Upper lobe of left lung (tissue), 4 donors: ENCODE results near the gene BTBD2.

Source experiments
- CTCF ChIP-seq, 6 experiments: fragments of 450-650 bp in 4 of 6; fragments of 200-600 bp in 2 of 6; sonication (generic) in 2 of 6; IDR thresholded peaks; one replicate each; pipeline ENCODE4 v1.5.1; 2016 to 2019; ENCODE audit warnings: antibody characterized with exemption in 6 of 6
- EP300 ChIP-seq, 4 donors: sonication (generic); formaldehyde crosslinking; IDR thresholded peaks; one replicate each; pipeline ENCODE4 v1.5.1; 2017; ENCODE audit warnings: antibody characterized with exemption in 4 of 4, control low read depth in 2 of 4
- POLR2A ChIP-seq, 4 donors: fragments of 450-650 bp; IDR thresholded peaks; one replicate each; pipeline ENCODE4 v1.5.1; 2016 to 2017; ENCODE audit warnings: antibody characterized with exemption in 4 of 4, mild to moderate bottlenecking in 2 of 4

- TF ChIP-seq CTCF (IDR thresholded peaks at IDR 0.05) (no peak), POLR2A (IDR thresholded peaks at IDR 0.05) (no peak), EP300 (IDR thresholded peaks at IDR 0.05) (no peak)
Measured at GRCh38 chr19:1979642-1980041, 35.9 kb downstream of the BTBD2 start.
